SK-N-SH treated with all-trans-retinoic acid at 6 μM for 48 hours (cell line): ENCODE data around the gene HRH1.

ENCODE experiments used
- ARNTL ChIP-seq: fragments of 450-650 bp; formaldehyde crosslinking; IDR thresholded peaks from 2 replicates; pipeline ENCODE4 v1.5.0; 2020; ENCODE audit warnings: low read depth, mild to moderate bottlenecking, moderate library complexity, borderline replicate concordance
- RARB ChIP-seq: fragments of 250-450 bp; sonication (Bioruptor Pico); IDR thresholded peaks from 2 replicates; pipeline ENCODE4 v1.8.0; 2021; ENCODE audit warnings: mild to moderate bottlenecking, moderate library complexity
- SNAI2 ChIP-seq: fragments of 250-450 bp; sonication (Bioruptor Pico); IDR thresholded peaks from 2 replicates; pipeline ENCODE4 v1.5.0; 2020; ENCODE audit warnings: mild to moderate bottlenecking, moderate library complexity
- TOX ChIP-seq: fragments of 250-450 bp; sonication (Bioruptor Pico); IDR thresholded peaks from 2 replicates; pipeline ENCODE4 v1.8.0; 2021; ENCODE audit warnings: mild to moderate bottlenecking, moderate library complexity, borderline replicate concordance
- ZC3H10 ChIP-seq: fragments of 250-450 bp; sonication (Bioruptor Pico); IDR thresholded peaks from 2 replicates; pipeline ENCODE4 v1.5.1; 2021; ENCODE audit warnings: mild to moderate bottlenecking, moderate library complexity
- ZFP3 ChIP-seq: fragments of 250-450 bp; sonication (Bioruptor Pico); IDR thresholded peaks from 2 replicates; pipeline ENCODE4 v1.5.0; 2020; ENCODE audit warnings: mild to moderate bottlenecking, moderate library complexity
- ZFP30 ChIP-seq: fragments of 450-650 bp; formaldehyde crosslinking; IDR thresholded peaks from 2 replicates; pipeline ENCODE4 v1.5.0; 2022; ENCODE audit warnings: mild to moderate bottlenecking, moderate library complexity
- ZNF70 ChIP-seq: fragments of 450-650 bp; formaldehyde crosslinking; IDR thresholded peaks from 2 replicates; pipeline ENCODE4 v1.5.0; 2020; ENCODE audit warnings: mild to moderate bottlenecking, moderate library complexity
- TF ChIP-seq, protein P1 (sequence below): fragments of 250-450 bp; sonication (Bioruptor Pico); IDR thresholded peaks from 2 replicates; pipeline ENCODE4 v1.5.1; 2021; ENCODE audit warnings: mild to moderate bottlenecking, moderate library complexity
- TF ChIP-seq, protein P2 (sequence below): fragments of 250-450 bp; sonication (Bioruptor Pico); IDR thresholded peaks from 2 replicates; pipeline ENCODE4 v1.8.0; 2020; ENCODE audit warnings: mild to moderate bottlenecking, moderate library complexity, borderline replicate concordance

DNA sequence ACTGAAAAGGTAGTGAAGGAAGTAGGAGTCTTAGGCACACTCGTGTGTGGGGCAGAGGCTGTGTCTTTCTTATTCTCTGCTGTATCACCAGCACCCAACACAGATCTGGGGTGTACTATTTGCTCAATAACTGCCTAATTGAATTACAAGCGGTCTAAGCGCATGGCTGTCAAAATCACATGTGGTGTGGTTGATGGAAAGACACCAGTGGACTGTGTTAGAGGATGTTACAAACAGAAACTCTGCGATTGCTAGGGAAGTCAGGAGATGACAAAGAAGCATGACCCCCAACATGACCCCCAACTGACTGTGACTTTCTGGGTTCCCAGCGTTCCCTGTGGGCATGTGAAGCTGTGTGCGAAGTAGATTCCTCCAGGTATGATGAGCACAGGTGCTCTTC lies 149.9 kb downstream of the HRH1 start:
- TF ChIP-seq ZC3H10 (no peak), RARB (CRISPR knock-in tag) (no peak), ZNF70 (CRISPR knock-in tag) (no peak), ARNTL (no peak), ZFP30 (CRISPR knock-in tag) (no peak), TOX (CRISPR knock-in tag) (no peak), SNAI2 (no peak), ZFP3 (CRISPR knock-in tag) (no peak)
- TF ChIP-seq, protein P1, sequence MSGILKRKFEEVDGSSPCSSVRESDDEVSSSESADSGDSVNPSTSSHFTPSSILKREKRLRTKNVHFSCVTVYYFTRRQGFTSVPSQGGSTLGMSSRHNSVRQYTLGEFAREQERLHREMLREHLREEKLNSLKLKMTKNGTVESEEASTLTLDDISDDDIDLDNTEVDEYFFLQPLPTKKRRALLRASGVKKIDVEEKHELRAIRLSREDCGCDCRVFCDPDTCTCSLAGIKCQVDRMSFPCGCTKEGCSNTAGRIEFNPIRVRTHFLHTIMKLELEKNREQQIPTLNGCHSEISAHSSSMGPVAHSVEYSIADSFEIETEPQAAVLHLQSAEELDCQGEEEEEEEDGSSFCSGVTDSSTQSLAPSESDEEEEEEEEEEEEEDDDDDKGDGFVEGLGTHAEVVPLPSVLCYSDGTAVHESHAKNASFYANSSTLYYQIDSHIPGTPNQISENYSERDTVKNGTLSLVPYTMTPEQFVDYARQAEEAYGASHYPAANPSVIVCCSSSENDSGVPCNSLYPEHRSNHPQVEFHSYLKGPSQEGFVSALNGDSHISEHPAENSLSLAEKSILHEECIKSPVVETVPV, result no peak
- TF ChIP-seq, protein P2, sequence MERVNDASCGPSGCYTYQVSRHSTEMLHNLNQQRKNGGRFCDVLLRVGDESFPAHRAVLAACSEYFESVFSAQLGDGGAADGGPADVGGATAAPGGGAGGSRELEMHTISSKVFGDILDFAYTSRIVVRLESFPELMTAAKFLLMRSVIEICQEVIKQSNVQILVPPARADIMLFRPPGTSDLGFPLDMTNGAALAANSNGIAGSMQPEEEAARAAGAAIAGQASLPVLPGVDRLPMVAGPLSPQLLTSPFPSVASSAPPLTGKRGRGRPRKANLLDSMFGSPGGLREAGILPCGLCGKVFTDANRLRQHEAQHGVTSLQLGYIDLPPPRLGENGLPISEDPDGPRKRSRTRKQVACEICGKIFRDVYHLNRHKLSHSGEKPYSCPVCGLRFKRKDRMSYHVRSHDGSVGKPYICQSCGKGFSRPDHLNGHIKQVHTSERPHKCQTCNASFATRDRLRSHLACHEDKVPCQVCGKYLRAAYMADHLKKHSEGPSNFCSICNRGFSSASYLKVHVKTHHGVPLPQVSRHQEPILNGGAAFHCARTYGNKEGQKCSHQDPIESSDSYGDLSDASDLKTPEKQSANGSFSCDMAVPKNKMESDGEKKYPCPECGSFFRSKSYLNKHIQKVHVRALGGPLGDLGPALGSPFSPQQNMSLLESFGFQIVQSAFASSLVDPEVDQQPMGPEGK (CRISPR knock-in tag), result no peak
